H1 (cell line): Measurements from ENCODE around the gene TOP2B. TPM values are rescaled to one million over a fixed set of nuclear protein-coding genes. Genes with fewer than 3 reads are reported as not detected.

ENCODE experiments used
- CTCF ChIA-PET: fragments of 300-600 bp; sonication (Branson Sonifier 250); formaldehyde crosslinking; loops from one replicate; lab custom pipeline; 2021; ENCODE audit not compliant: partially characterized antibody; lab: Charles Lee
- POLR2A ChIA-PET: fragments of 300-600 bp; sonication (Branson Sonifier 250); formaldehyde crosslinking; loops from one replicate; lab custom pipeline; 2021; ENCODE audit warnings: inconsistent platforms; ENCODE audit not compliant: partially characterized antibody; lab: Charles Lee
- DNase-seq, 2 experiments: peaks; one replicate each; pipeline versions ENCODE4 v3.0.0 to v3.0.0-alpha.2; 2010 to 2022; ENCODE audit warnings: low spot score in 2 of 2, low read depth in 1 of 2, mixed read lengths in 1 of 2
- FAIRE-seq: peaks from 2 replicates; lab custom pipeline; 2011; peaks lifted over from hg19 to GRCh38; lab: Jason Lieb, UNC
- H2AFZ ChIP-seq: 2 replicates; pipeline ENCODE4 v1.8.1; 2012; ENCODE audit warnings: low read length, inconsistent platforms
- H2AK5ac ChIP-seq: 2 replicates; pipeline ENCODE4 v1.6.1; 2013; ENCODE audit warnings: low read depth, low read length
- H2BK120ac ChIP-seq: replicated peaks from 2 replicates; pipeline ENCODE3; 2013; ENCODE audit warnings: low read depth, low read length, inconsistent platforms
- H2BK12ac ChIP-seq: 2 replicates; pipeline ENCODE4 v1.6.1; 2013; ENCODE audit warnings: low read depth, low read length
- H2BK15ac ChIP-seq: 2 replicates; pipeline ENCODE4 v1.6.1; 2013; ENCODE audit warnings: low read length
- H2BK20ac ChIP-seq: 2 replicates; pipeline ENCODE4 v1.6.1; 2013; ENCODE audit warnings: low read length
- H2BK5ac ChIP-seq: 2 replicates; pipeline ENCODE4 v1.6.1; 2013; ENCODE audit warnings: low read depth, low read length
- H3K14ac ChIP-seq: 2 replicates; pipeline ENCODE4 v1.6.1; 2013; ENCODE audit warnings: inconsistent platforms; ENCODE audit not compliant: insufficient read length
- H3K18ac ChIP-seq: 2 replicates; pipeline ENCODE4 v1.6.1; 2013; ENCODE audit warnings: low read length; ENCODE audit errors: extremely low read depth
- H3K23ac ChIP-seq: 2 replicates; pipeline ENCODE4 v1.6.1; 2013; ENCODE audit warnings: inconsistent platforms; ENCODE audit not compliant: insufficient read length
- H3K23me2 ChIP-seq: 2 replicates; pipeline ENCODE4 v1.6.1; 2013; ENCODE audit warnings: low read depth, low read length
- H3K27ac ChIP-seq: 2 replicates; pipeline ENCODE4 v1.6.1; 2011; ENCODE audit warnings: low read depth, low read length, inconsistent platforms
- H3K27me3 ChIP-seq, 4 experiments: replicated peaks in 1 of 4; 1 replicate in 1 of 4; 2 replicates in 3 of 4; pipeline versions ENCODE4 v1.6.1 to v1.8.1; 2011 to 2013; ENCODE audit warnings: low read length in 3 of 4, mild to moderate bottlenecking in 3 of 4, inconsistent platforms in 2 of 4, mixed read lengths in 2 of 4, moderate library complexity in 1 of 4; ENCODE audit not compliant: control insufficient read depth in 3 of 4, insufficient read depth in 3 of 4; ENCODE audit errors: extremely low read depth in 1 of 4
- H3K36me3 ChIP-seq, 4 experiments: 2 replicates each; pipeline versions ENCODE4 v1.6.1 to v1.8.1; 2011 to 2013; ENCODE audit warnings: mild to moderate bottlenecking in 4 of 4, low read length in 3 of 4, moderate library complexity in 2 of 4, control low read depth in 1 of 4, inconsistent platforms in 1 of 4; ENCODE audit not compliant: insufficient read depth in 4 of 4, control insufficient read depth in 2 of 4
- H3K4ac ChIP-seq: replicated peaks from 2 replicates; pipeline ENCODE3; 2013; ENCODE audit warnings: low read length, low read depth, mixed read lengths, inconsistent platforms; ENCODE audit not compliant: insufficient read length
- H3K4me1 ChIP-seq, 4 experiments: replicated peaks in 1 of 4; 1 replicate in 1 of 4; 2 replicates in 3 of 4; pipeline versions ENCODE4 v1.6.1 to v1.8.1; 2011 to 2013; ENCODE audit warnings: low read length in 3 of 4, inconsistent platforms in 2 of 4, mixed read lengths in 1 of 4; ENCODE audit not compliant: insufficient read depth in 4 of 4, control insufficient read depth in 3 of 4
- H3K4me2 ChIP-seq, 2 experiments: 2 replicates each; pipeline versions ENCODE4 v1.6.1 to v1.8.1; 2011 to 2013; ENCODE audit warnings: low read depth in 2 of 2, low read length in 2 of 2, control low read depth in 1 of 2, inconsistent platforms in 1 of 2, mild to moderate bottlenecking in 1 of 2; ENCODE audit not compliant: insufficient read depth in 1 of 2
- H3K4me3 ChIP-seq, 4 experiments: fragments of 200-600, 300-600 bp in 1 of 4; sonication (generic), shearing (Covaris generic), sonication (Bioruptor Twin) in 1 of 4; 2 replicates each; pipeline versions ENCODE4 v1.5.1 to v1.8.1; 2011 to 2016; ENCODE audit warnings: low read length in 4 of 4, low read depth in 3 of 4, control low read depth in 2 of 4, inconsistent platforms in 2 of 4, mild to moderate bottlenecking in 2 of 4, mixed read lengths in 1 of 4, moderate library complexity in 1 of 4; ENCODE audit not compliant: insufficient read depth in 2 of 4; ENCODE audit errors: extremely low read depth in 1 of 4
- H3K56ac ChIP-seq: replicated peaks from 2 replicates; pipeline ENCODE3; 2013; ENCODE audit warnings: low read depth, mild to moderate bottlenecking, mixed read lengths, low read length, inconsistent platforms; ENCODE audit not compliant: insufficient read length
- H3K79me1 ChIP-seq: 2 replicates; pipeline ENCODE4 v1.6.1; 2013; ENCODE audit warnings: low read depth, low read length, control low read depth
- H3K79me2 ChIP-seq, 2 experiments: 2 replicates each; pipeline versions ENCODE4 v1.6.1 to v1.8.1; 2012 to 2013; ENCODE audit warnings: low read length in 2 of 2, mild to moderate bottlenecking in 2 of 2, inconsistent platforms in 1 of 2; ENCODE audit not compliant: insufficient read depth in 2 of 2, control insufficient read depth in 1 of 2
- H3K9ac ChIP-seq, 4 experiments: replicated peaks in 1 of 4; 1 replicate in 1 of 4; 2 replicates in 3 of 4; pipeline versions ENCODE4 v1.6.1 to v1.8.1; 2011 to 2013; ENCODE audit warnings: low read depth in 3 of 4, low read length in 3 of 4, control low read depth in 2 of 4, mild to moderate bottlenecking in 2 of 4, moderate library complexity in 2 of 4, inconsistent platforms in 1 of 4; ENCODE audit errors: extremely low read depth in 1 of 4
- H3K9me3 ChIP-seq, 2 experiments: 2 replicates each; pipeline versions ENCODE4 v1.6.1 to v1.8.1; 2012 to 2013; ENCODE audit warnings: mild to moderate bottlenecking in 2 of 2, moderate library complexity in 2 of 2, control low read depth in 1 of 2, inconsistent platforms in 1 of 2, low read depth in 1 of 2, low read length in 1 of 2, mixed read lengths in 1 of 2; ENCODE audit not compliant: insufficient read depth in 2 of 2
- H4K20me1 ChIP-seq, 2 experiments: replicated peaks in 1 of 2; 2 replicates each; pipeline versions ENCODE3 to v1.8.1; 2011 to 2013; ENCODE audit warnings: inconsistent platforms in 2 of 2, low read length in 2 of 2, mild to moderate bottlenecking in 1 of 2; ENCODE audit not compliant: insufficient read depth in 2 of 2, control insufficient read depth in 1 of 2
- H4K5ac ChIP-seq: 2 replicates; pipeline ENCODE4 v1.6.1; 2013; ENCODE audit warnings: low read length, low read depth, mixed read lengths, inconsistent platforms; ENCODE audit not compliant: insufficient read length
- H4K8ac ChIP-seq: 2 replicates; pipeline ENCODE4 v1.8.0; 2013; ENCODE audit warnings: mild to moderate bottlenecking, moderate library complexity, low read length, inconsistent platforms; ENCODE audit not compliant: insufficient read depth; ENCODE audit errors: extremely low read depth
- H4K91ac ChIP-seq: replicated peaks from 2 replicates; pipeline ENCODE3; 2013; ENCODE audit warnings: low read length, mixed read lengths, inconsistent platforms; ENCODE audit not compliant: insufficient read length
- EGR1 ChIP-seq: IDR thresholded peaks from 2 replicates; pipeline ENCODE4 v1.6.1; 2011; ENCODE audit warnings: low read depth, low read length, borderline replicate concordance
- JUND ChIP-seq: IDR thresholded peaks from 2 replicates; pipeline ENCODE4 v1.6.1; 2011; ENCODE audit warnings: mild to moderate bottlenecking, improper control_type of control experiment, low read length
- NRF1 ChIP-seq: IDR thresholded peaks from 2 replicates; pipeline ENCODE4 v1.6.1; 2011; ENCODE audit warnings: mild to moderate bottlenecking, low read depth, low read length, improper control_type of control experiment
- POLR2AphosphoS5 ChIP-seq: IDR thresholded peaks from 2 replicates; pipeline ENCODE4 v1.6.1; 2011; ENCODE audit warnings: low read depth, low read length
- RNF2 ChIP-seq: fragments of 200-900, 300-1000 bp; sonication (generic); IDR thresholded peaks from 2 replicates; pipeline ENCODE4 v1.7.1; 2016; ENCODE audit warnings: borderline replicate concordance, low read depth, mild to moderate bottlenecking, antibody characterized with exemption, low read length; ENCODE audit not compliant: poor library complexity, severe bottlenecking; ENCODE audit errors: missing control alignments
- ZNF274 ChIP-seq: IDR thresholded peaks from 2 replicates; pipeline ENCODE4 v1.7.0; 2012; ENCODE audit warnings: low read length, borderline replicate concordance; ENCODE audit errors: extremely low read depth
- WGBS, 2 experiments: shearing (Covaris generic) in 1 of 2; methylation state at CpG; one replicate each; pipeline versions ENCODE4 v1.1.6 to v1.1.7; 2013 to 2015; ENCODE audit warnings: low lambda C conversion rate in 2 of 2, mixed read lengths in 2 of 2, inconsistent platforms in 1 of 2, low coverage in 1 of 2, missing lambda C conversion rate in 1 of 2; ENCODE audit not compliant: insufficient replicate concordance in 2 of 2, insufficient coverage in 1 of 2, insufficient read length in 1 of 2; ENCODE audit errors: extremely low coverage in 1 of 2, missing lambda C conversion rate in 1 of 2; 5-methylcytosine and 5-hydroxymethylcytosine counted together
- polyA plus RNA-seq, 7 experiments: library from polyadenylated mRNA; depleted of rRNA in 3 of 7; stranded (reverse) in 5 of 7; unstranded in 2 of 7; fragments of >200 nt in 5 of 7; fragments of 200-250 nt in 2 of 7; gene quantifications; 1 replicate in 5 of 7; 2 replicates in 1 of 7; 4 replicates in 1 of 7; pipeline versions ENCODE4 v1.2.1 to v1.2.3, GENCODE V29; 2011 to 2013; ENCODE audit warnings: missing spikeins in 2 of 7, mixed read lengths in 2 of 7
- total RNA-seq: library from RNA; stranded (reverse); fragmentation: NEBNext Ultra II Directional; extraction: Animal tissue kit (Norgen Biotek cat#: 25700); gene quantifications from 2 replicates; pipeline ENCODE4 v1.2.1, GENCODE V29; 2021

The TOP2B gene
- total and polyA plus RNA-seq, 2 of the 8 experiments (the other 6 are each of a cell fraction or from before 2014, with no cell fraction given), result 34.9 to 206 TPM

GRCh38 chr3:25597535-25598101 is 67.1 kb downstream of the TOP2B start:
- H2AK5ac ChIP-seq, result no peak overlapping the region
- H2BK12ac ChIP-seq, result no peak overlapping the region
- no peak overlapping the region for H2BK120ac ChIP-seq
- no peak overlapping the region for H2BK20ac ChIP-seq
- H3K23ac ChIP-seq, result no peak overlapping the region
- no peak overlapping the region for H3K4me2 ChIP-seq
- no peak overlapping the region for H3K9ac ChIP-seq
- no peaks in the 10 kb centered on the region for H3K79me1 ChIP-seq
- H3K18ac ChIP-seq, result no peak overlapping the region
- no peak overlapping the region for H3K14ac ChIP-seq
- H3K79me2 ChIP-seq, result no peaks in the 10 kb centered on the region
- H4K5ac ChIP-seq, result no peak overlapping the region
- H3K4me3 ChIP-seq, result no peak overlapping the region
- ChIA-PET POLR2A (interaction anchor here (0.6 kb wide), 1 partner anchor 626 kb away, joined by 3 read pairs; no protein-coding TSS in a partner anchor), CTCF (no interaction called here)
- no peak overlapping the region for H3K4ac ChIP-seq
- no peak overlapping the region for H2AFZ ChIP-seq
- H3K27ac ChIP-seq, result no peak overlapping the region
- H3K27me3 ChIP-seq, result no peaks in the 10 kb centered on the region
- no peak overlapping the region for H4K8ac ChIP-seq
- FAIRE-seq (no peak), DNase-seq (no peak)
- peaks cover 0 to 2% (median 2%) of the 10 kb centered on the region in 4 experiments; a peak in 3 of 7 replicates for H3K4me1 ChIP-seq
- H3K36me3 ChIP-seq, result peaks cover 6 to 38% (median 17%) of the 10 kb centered on the region in 4 experiments; a peak in 7 of 8 replicates
- H3K23me2 ChIP-seq, result no peaks in the 10 kb centered on the region
- peaks cover 0 to 2% of the 10 kb centered on the region in 2 experiments for H4K20me1 ChIP-seq
- H3K9me3 ChIP-seq, result no peaks in the 10 kb centered on the region
- no peak overlapping the region for H2BK15ac ChIP-seq
- H4K91ac ChIP-seq, result no peak overlapping the region
- 92% methylated on average over 1 of the region's 1 CpG; no CpG with 5 or more reads in 1 of the 2 experiments for WGBS, 2 experiments
- no peak overlapping the region for H3K56ac ChIP-seq
- H2BK5ac ChIP-seq, result no peak overlapping the region
- TF ChIP-seq JUND (no peak), RNF2 (no peak), POLR2AphosphoS5 (no peak), EGR1 (no peak), ZNF274 (no peak), NRF1 (no peak)
